RPMI8226 (cell line): Measurements from ENCODE around the gene ARHGAP32.

Experiments
- DNase-seq: peaks from one replicate; pipeline ENCODE4 v3.0.0-alpha.2; 2015

The ARHGAP32 gene

GRCh38 chr11:129192150-129192549 is at the start of gene ARHGAP32:
TSS of gene ARHGAP32 (minus strand) at chr11:129192325. CDS start at chr11:129192198, 127 bp downstream.
- DNase-seq = no peak

GRCh38 chr11:129239207-129239606 is 47.1 kb upstream of the ARHGAP32 start:
- no peak for DNase-seq

- no peak for DNase-seq
Observed at GRCh38 chr11:129237880-129238638, 45.9 kb upstream of the ARHGAP32 start.

- no peak for DNase-seq
Observed at GRCh38 chr11:129237456-129237855, 45.3 kb upstream of the ARHGAP32 start.

- DNase-seq = no peak
Observed at GRCh38 chr11:129236850-129237249, 44.7 kb upstream of the ARHGAP32 start.

GRCh38 chr11:129234978-129235377 is 42.9 kb upstream of the ARHGAP32 start:
- DNase-seq = no peak

GRCh38 chr11:129230006-129230405 is 37.9 kb upstream of the ARHGAP32 start:
- no peak for DNase-seq

- no peak for DNase-seq
Observed at GRCh38 chr11:129226207-129226798, 34.2 kb upstream of the ARHGAP32 start.

- no peak for DNase-seq
Observed at GRCh38 chr11:129225190-129225589, 33.1 kb upstream of the ARHGAP32 start.

GRCh38 chr11:129224538-129224937 is 32.4 kb upstream of the ARHGAP32 start:
- no peak for DNase-seq

- DNase-seq = no peak
Observed at GRCh38 chr11:129223701-129224149, 31.6 kb upstream of the ARHGAP32 start.

- no peak for DNase-seq
Observed at GRCh38 chr11:129223260-129223659, 31.1 kb upstream of the ARHGAP32 start.

GRCh38 chr11:129222158-129222557 is 30.0 kb upstream of the ARHGAP32 start:
- no peak for DNase-seq

GRCh38 chr11:129215506-129216245 is 23.6 kb upstream of the ARHGAP32 start:
- DNase-seq = no peak

GRCh38 chr11:129214710-129215295 is 22.7 kb upstream of the ARHGAP32 start:
- DNase-seq = no peak

GRCh38 chr11:129213261-129213660 is 21.1 kb upstream of the ARHGAP32 start:
- DNase-seq = no peak

- no peak for DNase-seq
Observed at GRCh38 chr11:129211397-129211796, 19.3 kb upstream of the ARHGAP32 start.

GRCh38 chr11:129210831-129211181 is 18.7 kb upstream of the ARHGAP32 start:
- DNase-seq = no peak

- DNase-seq = no peak
Observed at GRCh38 chr11:129209891-129210830, 18.0 kb upstream of the ARHGAP32 start.

- DNase-seq = no peak
Observed at GRCh38 chr11:129208863-129209262, 16.7 kb upstream of the ARHGAP32 start.

GRCh38 chr11:129204150-129204838 is 12.2 kb upstream of the ARHGAP32 start:
- no peak for DNase-seq

- no peak for DNase-seq
Observed at GRCh38 chr11:129202646-129203045, 10.5 kb upstream of the ARHGAP32 start.
